ENCODE results near the gene GPHN.

DNA sequence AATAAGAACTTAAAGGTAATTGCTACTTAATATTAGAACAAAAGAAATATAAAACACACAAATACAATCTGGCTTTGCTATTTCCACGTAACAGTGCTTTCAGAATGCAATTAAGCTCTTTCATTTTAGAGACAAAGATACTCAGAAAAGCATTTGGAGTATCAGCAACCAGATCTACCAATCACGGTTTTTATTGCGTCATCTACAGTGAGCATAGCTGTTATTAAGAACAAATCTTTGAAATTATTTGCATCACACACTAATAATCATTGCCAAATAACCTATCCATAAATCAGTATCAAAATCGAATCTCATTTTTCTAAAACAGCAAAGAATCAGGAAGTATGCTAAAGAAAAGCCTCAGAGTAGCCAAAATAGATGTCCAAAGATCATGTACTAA, 654.4 kb downstream of the GPHN start:
- TF ChIP-seq, protein P1, sequence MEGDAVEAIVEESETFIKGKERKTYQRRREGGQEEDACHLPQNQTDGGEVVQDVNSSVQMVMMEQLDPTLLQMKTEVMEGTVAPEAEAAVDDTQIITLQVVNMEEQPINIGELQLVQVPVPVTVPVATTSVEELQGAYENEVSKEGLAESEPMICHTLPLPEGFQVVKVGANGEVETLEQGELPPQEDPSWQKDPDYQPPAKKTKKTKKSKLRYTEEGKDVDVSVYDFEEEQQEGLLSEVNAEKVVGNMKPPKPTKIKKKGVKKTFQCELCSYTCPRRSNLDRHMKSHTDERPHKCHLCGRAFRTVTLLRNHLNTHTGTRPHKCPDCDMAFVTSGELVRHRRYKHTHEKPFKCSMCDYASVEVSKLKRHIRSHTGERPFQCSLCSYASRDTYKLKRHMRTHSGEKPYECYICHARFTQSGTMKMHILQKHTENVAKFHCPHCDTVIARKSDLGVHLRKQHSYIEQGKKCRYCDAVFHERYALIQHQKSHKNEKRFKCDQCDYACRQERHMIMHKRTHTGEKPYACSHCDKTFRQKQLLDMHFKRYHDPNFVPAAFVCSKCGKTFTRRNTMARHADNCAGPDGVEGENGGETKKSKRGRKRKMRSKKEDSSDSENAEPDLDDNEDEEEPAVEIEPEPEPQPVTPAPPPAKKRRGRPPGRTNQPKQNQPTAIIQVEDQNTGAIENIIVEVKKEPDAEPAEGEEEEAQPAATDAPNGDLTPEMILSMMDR (IDR thresholded peaks at IDR 0.05) = no peak
- TF ChIP-seq POLR2A (IDR thresholded peaks at IDR 0.05) = no peak

Measured in right lobe of liver (tissue), 4 donors.